Endothelial cell of umbilical vein (primary cell): ENCODE measurements around the gene NCF4. TPM values are rescaled to one million over a fixed set of nuclear protein-coding genes. Genes with fewer than 3 reads are reported as not detected.

Experiments used
- BruUV-seq: library from RNA; stranded (reverse); fragments of 400-500 nt; replicated peaks from 2 replicates; lab custom pipeline; 2021; lab: Mats Ljungman, UMichigan
- CTCF ChIA-PET: fragments of 300-600, 350-600 bp; sonication (Branson Sonifier 250); formaldehyde crosslinking; loops from one replicate; lab custom pipeline; 2021; ENCODE audit warnings: antibody characterized with exemption, inconsistent platforms; lab: Charles Lee
- POLR2A ChIA-PET: fragments of 300-600, 350-600 bp; sonication (Branson Sonifier 250); formaldehyde crosslinking; loops from one replicate; lab custom pipeline; 2021; ENCODE audit warnings: antibody characterized with exemption, inconsistent platforms; lab: Charles Lee
- DNase-seq: peaks from one replicate; pipeline ENCODE4 v3.0.0-alpha.2; 2011; ENCODE audit warnings: low read depth, low spot score
- FAIRE-seq: peaks from 2 replicates; lab custom pipeline; 2011; peaks lifted over from hg19 to GRCh38; lab: Jason Lieb, UNC
- H2AFZ ChIP-seq: 2 replicates; pipeline ENCODE4 v1.6.0; 2012; ENCODE audit warnings: low read depth, low read length, control low read depth, inconsistent platforms
- H3K27ac ChIP-seq: 2 replicates; pipeline ENCODE4 v1.5.1; 2011; ENCODE audit warnings: low read depth, mild to moderate bottlenecking, control low read depth, low read length, moderate library complexity; ENCODE audit not compliant: insufficient read depth
- H3K27me3 ChIP-seq, 2 experiments: 2 replicates each; pipeline versions ENCODE4 v1.6.0 to v1.6.1; 2011; ENCODE audit warnings: low read length in 2 of 2, mixed read lengths in 1 of 2; ENCODE audit not compliant: control insufficient read depth in 2 of 2, insufficient read depth in 2 of 2
- H3K36me3 ChIP-seq, 2 experiments: 2 replicates in 1 of 2; 3 replicates in 1 of 2; pipeline ENCODE4 v1.5.1; 2011; ENCODE audit warnings: low read length in 2 of 2, mild to moderate bottlenecking in 1 of 2, moderate library complexity in 1 of 2; ENCODE audit not compliant: control insufficient read depth in 2 of 2, insufficient read depth in 2 of 2; ENCODE audit errors: extremely low read depth in 1 of 2
- H3K4me1 ChIP-seq: 3 replicates; pipeline ENCODE4 v1.5.1; 2011; ENCODE audit warnings: mild to moderate bottlenecking, low read length; ENCODE audit not compliant: control insufficient read depth, insufficient read depth; ENCODE audit errors: extremely low read depth
- H3K4me2 ChIP-seq: 2 replicates; pipeline ENCODE4 v1.6.1; 2011; ENCODE audit warnings: low read length, control low read depth, mixed read lengths; ENCODE audit not compliant: insufficient read depth
- H3K4me3 ChIP-seq, 3 experiments: fragments of 200-600 bp in 1 of 3; sonication (generic), shearing (Covaris generic) in 1 of 3; replicated peaks in 1 of 3; 2 replicates each; pipeline ENCODE4 v1.5.1; 2011 to 2016; ENCODE audit warnings: control low read depth in 3 of 3, low read length in 3 of 3, mild to moderate bottlenecking in 2 of 3, inconsistent platforms in 1 of 3, low read depth in 1 of 3, moderate library complexity in 1 of 3; ENCODE audit not compliant: insufficient read depth in 1 of 3
- H3K79me2 ChIP-seq: 2 replicates; pipeline ENCODE4 v1.6.0; 2012; ENCODE audit warnings: low read length, inconsistent platforms; ENCODE audit not compliant: control insufficient read depth, insufficient read depth
- H3K9ac ChIP-seq: replicated peaks from 2 replicates; pipeline ENCODE3; 2011; ENCODE audit warnings: low read length, control low read depth; ENCODE audit not compliant: insufficient read depth; ENCODE audit errors: extremely low read depth
- H3K9me1 ChIP-seq: replicated peaks from 3 replicates; pipeline ENCODE4 v1.6.0; 2011; ENCODE audit warnings: mild to moderate bottlenecking, low read length; ENCODE audit not compliant: control insufficient read depth, insufficient read depth; ENCODE audit errors: extremely low read depth
- H3K9me3 ChIP-seq: replicated peaks from 2 replicates; pipeline ENCODE4 v1.5.1; 2012; ENCODE audit warnings: low read length, inconsistent platforms; ENCODE audit not compliant: control insufficient read depth, insufficient read depth
- H4K20me1 ChIP-seq: replicated peaks from 2 replicates; pipeline ENCODE3; 2011; ENCODE audit warnings: mild to moderate bottlenecking, low read length; ENCODE audit not compliant: control insufficient read depth, insufficient read depth; ENCODE audit errors: extremely low read depth
- CTCF ChIP-seq, 2 donors: IDR thresholded peaks; 1 replicate in 1 of 2; 2 replicates in 1 of 2; pipeline ENCODE4 v1.5.1; 2011; ENCODE audit warnings: low read length in 2 of 2, mild to moderate bottlenecking in 2 of 2, moderate library complexity in 2 of 2, control low read depth in 1 of 2, inconsistent platforms in 1 of 2, low read depth in 1 of 2; ENCODE audit not compliant: insufficient read depth in 1 of 2; ENCODE audit errors: extremely low read depth in 1 of 2
- EZH2 ChIP-seq: IDR thresholded peaks from 2 replicates; pipeline ENCODE4 v1.6.1; 2012; ENCODE audit warnings: borderline replicate concordance, low read depth, mild to moderate bottlenecking, moderate library complexity, low read length, inconsistent platforms; ENCODE audit not compliant: severe bottlenecking
- FOS ChIP-seq: IDR thresholded peaks from 2 replicates; pipeline ENCODE4 v1.6.1; 2011; ENCODE audit warnings: mild to moderate bottlenecking, low read length, moderate library complexity, borderline replicate concordance; ENCODE audit not compliant: insufficient read depth
- GATA2 ChIP-seq: IDR thresholded peaks from 2 replicates; pipeline ENCODE4 v1.7.0; 2011; ENCODE audit warnings: low read depth, mild to moderate bottlenecking, moderate library complexity, mixed read lengths, low read length; ENCODE audit not compliant: insufficient read length, insufficient read depth
- JUN ChIP-seq: IDR thresholded peaks from 2 replicates; pipeline ENCODE4 v1.6.1; 2011; ENCODE audit warnings: borderline replicate concordance, low read depth; ENCODE audit not compliant: insufficient read length, insufficient read depth
- MAX ChIP-seq: IDR thresholded peaks from 2 replicates; pipeline ENCODE4 v1.6.1; 2011; ENCODE audit not compliant: insufficient read depth, insufficient read length
- MYC ChIP-seq: IDR thresholded peaks from one replicate; pipeline ENCODE4 v1.6.1; 2011; ENCODE audit warnings: mild to moderate bottlenecking, low read depth, low read length
- POLR2A ChIP-seq: IDR thresholded peaks from 2 replicates; pipeline ENCODE4 v1.6.1; 2012; ENCODE audit warnings: low read depth, mild to moderate bottlenecking, control low read depth, low read length
- POLR2AphosphoS5 ChIP-seq: IDR thresholded peaks from 2 replicates; pipeline ENCODE4 v1.6.1; 2012; ENCODE audit warnings: low read depth, mild to moderate bottlenecking, control low read depth, low read length, moderate library complexity; ENCODE audit not compliant: insufficient read depth
- dilution Hi-C: fragments of 300-500 bp; cut with MboI; formaldehyde crosslinking; loops from one replicate; pipeline ENCODE4 v1.15.0; 2019; ENCODE audit warnings: low sequenced_read_pairs; ENCODE audit not compliant: extremely low pct_ligation_motif_present
- intact Hi-C: fragments of 100-400 bp; cut with micrococcal nuclease; formaldehyde crosslinking; loops from one replicate; pipeline ENCODE4 v1.10.0; 2022
- polyA plus RNA-seq, 4 experiments: library from polyadenylated mRNA; depleted of rRNA in 3 of 4; stranded (reverse) in 3 of 4; unstranded in 1 of 4; fragments of >200 nt; gene quantifications; 2 replicates each; pipeline versions ENCODE4 v1.2.1 to v1.2.3, GENCODE V29; 2011 to 2012; ENCODE audit warnings: missing spikeins in 1 of 4
- total RNA-seq: library from RNA; stranded (reverse); gene quantifications from 2 replicates; pipeline ENCODE4 v1.2.3, GENCODE V29; 2021

NCF4 gene
- total and polyA plus RNA-seq, 2 donors (not counting 3 experiments of a cell fraction or from before 2014, with no cell fraction given): 0.07 TPM; not detected in 1

- FAIRE-seq: no peak
- POLR2A ChIA-PET: no interaction called here
- CTCF ChIA-PET: no interaction called here
These were observed 63.4 kb downstream of the NCF4 start for GRCh38 chr22:36924151-36924698.

More at GRCh38 chr22:36924151-36924698, 63.4 kb downstream of the NCF4 start:
- Histone ChIP-seq H3K9me1 (no peaks in the 10 kb centered on the region), H3K79me2 (no peaks in the 10 kb centered on the region), H3K27me3 (no peaks in the 10 kb centered on the region), H3K9ac (no peak overlapping the region), H3K4me2 (no peak overlapping the region), H3K4me3 (no peak overlapping the region), H3K27ac (no peak overlapping the region), H4K20me1 (no peaks in the 10 kb centered on the region), H3K9me3 (no peaks in the 10 kb centered on the region), H3K36me3 (peaks cover 6 to 32% of the 10 kb centered on the region in 2 experiments), H2AFZ (no peak overlapping the region), H3K4me1 (no peaks in the 10 kb centered on the region)
- intact Hi-C loops (no loop called here), dilution Hi-C loops (no loop called here)
- DNase-seq: no peak
- TF ChIP-seq GATA2 (no peak), POLR2A (no peak), CTCF (IDR thresholded peaks at IDR 0.05; ENCODE audit: extremely low read depth in 1 of 2, insufficient read depth in 1 of 2, low read depth in 1 of 2, low read length in 2 of 2) (no peak), POLR2AphosphoS5 (no peak), FOS (no peak), MAX (no peak), MYC (no peak), JUN (no peak), EZH2 (no peak)
- no TSS peak for BruUV-seq
